PC-3 (cell line): ENCODE measurements around the gene ACBD7. TPM values are rescaled to one million over a fixed set of nuclear protein-coding genes. Genes with fewer than 3 reads are reported as not detected.

Source experiments
- ATAC-seq: fragments of 200-7000 bp; cut with Tn5 transposase; 2 replicates; pipeline ENCODE4 v1.9.1; 2020; ENCODE audit warnings: mild to moderate bottlenecking, moderate library complexity
- BruUV-seq: library from RNA; stranded (reverse); fragments of 400-500 nt; replicated peaks from 2 replicates; lab custom pipeline; 2021; lab: Mats Ljungman, UMichigan
- CTCF ChIA-PET: fragments of 300-600 bp; sonication (Branson Sonifier 250); formaldehyde crosslinking; loops from one replicate; lab custom pipeline; 2022; ENCODE audit warnings: antibody characterized with exemption; lab: Charles Lee
- POLR2A ChIA-PET: fragments of 300-600 bp; sonication (Branson Sonifier 250); formaldehyde crosslinking; loops from one replicate; lab custom pipeline; 2022; ENCODE audit warnings: antibody characterized with exemption; ENCODE audit not compliant: unreplicated experiment; lab: Charles Lee
- DNase-seq: peaks from one replicate; pipeline ENCODE4 v3.0.0-alpha.2; 2015
- H2AFZ ChIP-seq: fragments of 300-600 bp; sonication (generic); 2 replicates; pipeline ENCODE4 v1.6.0; 2016; ENCODE audit warnings: antibody characterized with exemption, low read length
- H3F3A ChIP-seq: fragments of 300-600 bp; sonication (generic); one replicate; pipeline ENCODE4 v1.6.0; 2017; ENCODE audit warnings: antibody characterized with exemption, low read length, control low read depth, mild to moderate bottlenecking; ENCODE audit not compliant: unreplicated experiment
- H3K27ac ChIP-seq: fragments of 300-600 bp; sonication (generic); 2 replicates; pipeline ENCODE4 v1.5.1; 2016; ENCODE audit warnings: mild to moderate bottlenecking, low read length
- H3K27me3 ChIP-seq: fragments of 300-600 bp; sonication (generic); 2 replicates; pipeline ENCODE4 v1.6.1; 2016; ENCODE audit warnings: low read length, mixed read lengths
- H3K36me3 ChIP-seq: fragments of 300-600 bp; sonication (generic); 2 replicates; pipeline ENCODE4 v1.6.1; 2016; ENCODE audit warnings: low read depth, mixed run types, low read length, mixed read lengths
- H3K4me1 ChIP-seq: fragments of 300-600 bp; sonication (generic); 2 replicates; pipeline ENCODE4 v1.5.1; 2016; ENCODE audit warnings: low read length; ENCODE audit not compliant: insufficient read depth
- H3K4me2 ChIP-seq: fragments of 300-600 bp; sonication (generic); 2 replicates; pipeline ENCODE4 v1.6.0; 2016; ENCODE audit warnings: low read length
- H3K4me3 ChIP-seq: fragments of 300-600 bp; sonication (generic); 2 replicates; pipeline ENCODE4 v1.5.1; 2016; ENCODE audit warnings: mild to moderate bottlenecking, low read length, mixed read lengths
- H3K79me2 ChIP-seq: fragments of 300-600 bp; sonication (generic); 2 replicates; pipeline ENCODE4 v1.6.1; 2017; ENCODE audit warnings: low read length, mixed read lengths
- H3K9ac ChIP-seq: fragments of 300-600 bp; sonication (generic); 2 replicates; pipeline ENCODE4 v1.6.0; 2016; ENCODE audit warnings: mild to moderate bottlenecking, low read length
- H3K9me2 ChIP-seq: fragments of 300-600 bp; sonication (generic); replicated peaks from 2 replicates; pipeline ENCODE4 v1.6.1; 2016; ENCODE audit warnings: mixed run types, low read length, mixed read lengths
- H3K9me3 ChIP-seq: fragments of 300-600 bp; sonication (generic); 2 replicates; pipeline ENCODE4 v1.6.1; 2016; ENCODE audit warnings: low read length, mixed read lengths
- H4K20me1 ChIP-seq: fragments of 300-600 bp; sonication (generic); 2 replicates; pipeline ENCODE4 v1.6.1; 2016; ENCODE audit warnings: low read length, mixed read lengths
- EZH2 ChIP-seq: fragments of 300-600 bp; sonication (generic); IDR thresholded peaks from one replicate; pipeline ENCODE4 v1.6.1; 2017; ENCODE audit warnings: antibody characterized with exemption, mild to moderate bottlenecking, low read length; ENCODE audit not compliant: unreplicated experiment
- EZH2phosphoT487 ChIP-seq: fragments of 300-600 bp; sonication (generic); IDR thresholded peaks from 2 replicates; pipeline ENCODE4 v1.6.1; 2018; ENCODE audit warnings: mild to moderate bottlenecking, antibody characterized with exemption, low read length, borderline replicate concordance
- intact Hi-C: fragments of 100-400 bp; cut with micrococcal nuclease; formaldehyde crosslinking; loops from 2 replicates; pipeline ENCODE4 v1.9.0; 2023
- total RNA-seq: library from RNA; depleted of rRNA; stranded (reverse); fragments of >200 nt; gene quantifications from 2 replicates; pipeline ENCODE4 v1.2.3, GENCODE V29; 2014
- TF ChIP-seq, protein P1 (sequence below): fragments of 300-600 bp; sonication (generic); conservative IDR thresholded peaks from 2 replicates; pipeline ENCODE4 v1.5.1; 2017; ENCODE audit warnings: antibody characterized with exemption, low read depth, mild to moderate bottlenecking, low read length

The ACBD7 gene
- total RNA-seq, 1 experiment from 2014 or later, result 5.4 TPM

DNA sequence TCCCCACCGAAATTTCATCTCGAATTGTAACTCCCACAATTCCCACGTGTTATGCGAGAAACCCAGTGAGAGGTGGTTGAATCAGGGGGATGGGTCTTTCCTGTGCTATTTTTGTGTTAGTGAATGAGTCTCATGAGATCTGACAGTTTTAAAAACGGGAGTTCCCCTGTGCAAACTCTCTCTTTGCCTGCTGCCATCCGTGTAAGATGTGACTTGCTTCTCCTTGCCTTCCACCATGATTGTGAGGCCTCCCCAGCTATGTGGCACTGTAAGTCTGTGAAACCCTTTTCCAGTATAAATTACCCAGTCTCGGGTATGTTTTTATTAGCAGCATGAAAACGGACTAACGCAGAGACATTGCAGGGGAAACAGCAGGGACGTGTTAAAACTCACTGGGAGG lies 50.2 kb downstream of the ACBD7 start:
- Histone ChIP-seq H3K4me3 (no peak overlapping the region), H3K9me3 (no peaks in the 10 kb centered on the region), H3K36me3 (no peaks in the 10 kb centered on the region), H3K4me1 (peaks cover 4% of the 10 kb centered on the region; the same call in 1 of the 2 replicates), H3K9me2 (no peaks in the 10 kb centered on the region), H3K9ac (no peak overlapping the region), H3F3A (no peaks in the 10 kb centered on the region), H4K20me1 (no peaks in the 10 kb centered on the region), H3K27me3 (no peaks in the 10 kb centered on the region), H3K4me2 (no peak overlapping the region), H3K27ac (no peak overlapping the region), H3K79me2 (no peaks in the 10 kb centered on the region), H2AFZ (no peak overlapping the region)
- POLR2A ChIA-PET, result no interaction called here
- intact Hi-C loops, result no loop called here
- ATAC-seq (no peak), DNase-seq (no peak)
- no TSS peak for BruUV-seq
- CTCF ChIA-PET, result no interaction called here
- TF ChIP-seq, protein P1, sequence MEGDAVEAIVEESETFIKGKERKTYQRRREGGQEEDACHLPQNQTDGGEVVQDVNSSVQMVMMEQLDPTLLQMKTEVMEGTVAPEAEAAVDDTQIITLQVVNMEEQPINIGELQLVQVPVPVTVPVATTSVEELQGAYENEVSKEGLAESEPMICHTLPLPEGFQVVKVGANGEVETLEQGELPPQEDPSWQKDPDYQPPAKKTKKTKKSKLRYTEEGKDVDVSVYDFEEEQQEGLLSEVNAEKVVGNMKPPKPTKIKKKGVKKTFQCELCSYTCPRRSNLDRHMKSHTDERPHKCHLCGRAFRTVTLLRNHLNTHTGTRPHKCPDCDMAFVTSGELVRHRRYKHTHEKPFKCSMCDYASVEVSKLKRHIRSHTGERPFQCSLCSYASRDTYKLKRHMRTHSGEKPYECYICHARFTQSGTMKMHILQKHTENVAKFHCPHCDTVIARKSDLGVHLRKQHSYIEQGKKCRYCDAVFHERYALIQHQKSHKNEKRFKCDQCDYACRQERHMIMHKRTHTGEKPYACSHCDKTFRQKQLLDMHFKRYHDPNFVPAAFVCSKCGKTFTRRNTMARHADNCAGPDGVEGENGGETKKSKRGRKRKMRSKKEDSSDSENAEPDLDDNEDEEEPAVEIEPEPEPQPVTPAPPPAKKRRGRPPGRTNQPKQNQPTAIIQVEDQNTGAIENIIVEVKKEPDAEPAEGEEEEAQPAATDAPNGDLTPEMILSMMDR, result no peak
- TF ChIP-seq EZH2 (no peak), EZH2phosphoT487 (no peak)

DNA sequence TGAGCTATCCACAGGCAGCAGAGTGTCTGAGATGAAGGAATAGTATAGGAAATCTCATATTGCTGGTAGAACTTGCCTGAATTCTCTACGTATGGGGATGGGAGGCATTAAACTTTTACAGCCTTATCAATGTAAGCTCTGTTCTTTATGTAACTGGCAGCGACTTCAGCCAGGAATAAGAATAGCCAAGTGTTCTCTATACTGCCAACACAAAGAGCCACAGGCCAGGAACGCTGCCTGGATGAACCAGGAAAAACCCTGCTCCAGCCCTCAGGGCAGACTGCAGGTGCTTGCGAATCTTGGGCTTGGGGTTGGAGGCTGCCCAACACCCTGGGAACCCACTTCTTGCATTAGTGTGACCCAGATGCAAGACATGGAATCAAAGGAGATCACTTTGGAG lies 50.9 kb downstream of the ACBD7 start:
- no TSS peak for BruUV-seq

More for the DNA sequence above, 50.9 kb downstream of the ACBD7 start:
- TF ChIP-seq EZH2phosphoT487 (no peak), EZH2 (no peak)
- TF ChIP-seq, protein P1, result no peak
- Histone ChIP-seq H3K79me2 (no peaks in the 10 kb centered on the region), H4K20me1 (no peaks in the 10 kb centered on the region), H3K9ac (no peak overlapping the region), H3K4me1 (peaks cover 4% of the 10 kb centered on the region; the same call in 1 of the 2 replicates), H3K4me3 (no peak overlapping the region), H3K27ac (no peak overlapping the region), H3K9me3 (no peaks in the 10 kb centered on the region), H3K9me2 (no peaks in the 10 kb centered on the region), H3F3A (no peaks in the 10 kb centered on the region), H3K4me2 (no peak overlapping the region), H3K27me3 (no peaks in the 10 kb centered on the region), H2AFZ (no peak overlapping the region), H3K36me3 (no peaks in the 10 kb centered on the region)
- POLR2A ChIA-PET, result no interaction called here
- CTCF ChIA-PET, result no interaction called here
- DNase-seq (no peak), ATAC-seq (no peak)
- intact Hi-C loops, result no loop called here
